ENCODE results near the gene C1QL4.

C1QL4 gene

GRCh38 chr12:49309386-49309785, 27.6 kb downstream of the C1QL4 start:
- no peak overlapping the region for H2AFZ ChIP-seq (ENCODE audit: low read depth, low read length)
- H3K9ac ChIP-seq (ENCODE audit: low read depth, low read length) = no peak overlapping the region
- H3K4me1 ChIP-seq (ENCODE audit: insufficient read depth, low read length) = no peaks in the 10 kb centered on the region
- TF ChIP-seq EZH2 (IDR thresholded peaks at IDR 0.05; ENCODE audit: borderline replicate concordance, low read depth, low read length, severe bottlenecking) (no peak), CTCF (IDR thresholded peaks at IDR 0.05; ENCODE audit: borderline replicate concordance, extremely low read depth, low read length, poor library complexity, severe bottlenecking) (no peak)
- H3K4me2 ChIP-seq (ENCODE audit: insufficient read depth, low read length) = no peak overlapping the region
- no peak for ATAC-seq (ENCODE audit: insufficient read depth, low read depth)
- H3K79me2 ChIP-seq (ENCODE audit: insufficient read depth, low read length) = no peaks in the 10 kb centered on the region
- no peaks in the 10 kb centered on the region for H3K9me3 ChIP-seq (ENCODE audit: insufficient read depth, low read length, severe bottlenecking)
- H3K4me3 ChIP-seq (ENCODE audit: low read depth in 1 of 2, low read length in 2 of 2) = no peak overlapping the region
- DNase-seq = no peak
- no peaks in the 10 kb centered on the region for H3K36me3 ChIP-seq (ENCODE audit: insufficient read depth, low read length)
- H4K20me1 ChIP-seq (ENCODE audit: insufficient read depth, low read length) = no peaks in the 10 kb centered on the region
- H3K27me3 ChIP-seq (ENCODE audit: insufficient read depth, low read length, poor library complexity) = no peaks in the 10 kb centered on the region
- H3K27ac ChIP-seq (ENCODE audit: low read length) = no peak overlapping the region

DNA sequence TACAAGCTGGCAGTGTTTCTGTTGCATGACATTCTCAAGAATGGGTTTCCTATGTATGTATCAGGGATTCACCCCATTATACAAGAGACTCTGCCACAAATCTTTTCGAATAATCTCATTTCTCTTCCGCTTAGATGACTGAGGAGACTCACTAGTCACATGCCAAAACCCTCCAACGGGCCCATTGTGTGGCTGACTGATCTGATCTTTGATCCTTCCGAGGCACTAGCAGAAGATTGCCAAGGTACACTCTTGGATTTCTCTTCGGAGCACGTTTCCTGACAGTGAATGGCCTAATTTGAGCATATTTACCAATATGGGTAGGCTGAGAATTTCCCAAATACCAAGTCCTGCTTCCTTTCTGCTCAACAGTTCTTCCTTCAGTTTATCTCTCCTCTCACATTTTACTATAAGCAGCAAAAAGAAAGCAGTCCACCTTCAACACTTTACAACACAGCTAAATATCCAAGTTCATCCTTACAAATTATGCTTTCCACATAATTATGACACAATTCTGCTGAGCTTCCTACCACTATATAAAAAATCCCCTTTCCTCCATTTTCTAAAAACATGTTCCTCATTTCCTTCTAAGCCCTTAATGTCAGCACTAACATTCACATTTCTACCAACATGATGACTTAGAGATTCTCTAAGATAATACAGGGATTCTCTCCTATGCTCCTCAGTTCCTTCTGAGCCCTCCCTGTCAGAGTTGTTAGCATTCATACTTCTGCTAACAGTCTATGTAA, 31.1 kb downstream of the C1QL4 start:
- H3K27ac ChIP-seq (ENCODE audit: low read length) = no peak overlapping the region
- H3K9ac ChIP-seq (ENCODE audit: low read depth, low read length) = no peak overlapping the region
- H3K79me2 ChIP-seq (ENCODE audit: insufficient read depth, low read length) = no peaks in the 10 kb centered on the region
- H3K4me2 ChIP-seq (ENCODE audit: insufficient read depth, low read length) = no peak overlapping the region
- peaks cover 6% of the 10 kb centered on the region for H3K4me1 ChIP-seq (ENCODE audit: insufficient read depth, low read length)
- H3K36me3 ChIP-seq (ENCODE audit: insufficient read depth, low read length) = no peaks in the 10 kb centered on the region
- TF ChIP-seq EZH2 (IDR thresholded peaks at IDR 0.05; ENCODE audit: borderline replicate concordance, low read depth, low read length, severe bottlenecking) (no peak), CTCF (IDR thresholded peaks at IDR 0.05; ENCODE audit: borderline replicate concordance, extremely low read depth, low read length, poor library complexity, severe bottlenecking) (no peak)
- no peak for DNase-seq
- no peaks in the 10 kb centered on the region for H4K20me1 ChIP-seq (ENCODE audit: insufficient read depth, low read length)
- no peaks in the 10 kb centered on the region for H3K9me3 ChIP-seq (ENCODE audit: insufficient read depth, low read length, severe bottlenecking)
- no peak for ATAC-seq (ENCODE audit: insufficient read depth, low read depth)
- H2AFZ ChIP-seq (ENCODE audit: low read depth, low read length) = no peak overlapping the region
- H3K4me3 ChIP-seq (ENCODE audit: low read depth in 1 of 2, low read length in 2 of 2) = no peak overlapping the region
- H3K27me3 ChIP-seq (ENCODE audit: insufficient read depth, low read length, poor library complexity) = no peaks in the 10 kb centered on the region

DNA sequence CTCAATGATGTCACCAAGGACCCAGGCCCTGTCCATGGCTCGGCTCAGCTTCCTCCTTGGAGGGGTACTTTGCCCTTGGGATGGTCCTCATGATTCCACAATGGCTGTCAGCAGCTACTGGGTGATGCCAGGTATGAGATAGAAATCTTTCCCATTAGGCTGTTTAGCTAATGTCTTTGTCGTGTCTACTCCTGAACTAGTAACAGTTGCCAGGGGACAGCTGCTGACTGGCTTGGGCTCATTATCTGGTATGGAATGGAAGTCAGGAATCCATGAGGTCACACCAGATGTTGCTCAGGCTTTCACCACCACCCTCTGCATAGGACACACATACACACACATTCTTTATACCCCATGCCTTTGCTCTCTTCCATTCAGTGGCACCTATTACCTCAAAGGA, 32.8 kb downstream of the C1QL4 start:
- DNase-seq (no peak), ATAC-seq (ENCODE audit: insufficient read depth, low read depth) (no peak)
- Histone ChIP-seq H3K79me2 (ENCODE audit: insufficient read depth, low read length) (no peaks in the 10 kb centered on the region), H3K4me3 (ENCODE audit: low read depth in 1 of 2, low read length in 2 of 2) (no peak overlapping the region), H3K36me3 (ENCODE audit: insufficient read depth, low read length) (no peaks in the 10 kb centered on the region), H3K4me1 (ENCODE audit: insufficient read depth, low read length) (peaks cover 6% of the 10 kb centered on the region), H3K9ac (ENCODE audit: low read depth, low read length) (no peak overlapping the region), H3K27me3 (ENCODE audit: insufficient read depth, low read length, poor library complexity) (no peaks in the 10 kb centered on the region), H3K4me2 (ENCODE audit: insufficient read depth, low read length) (no peak overlapping the region), H4K20me1 (ENCODE audit: insufficient read depth, low read length) (no peaks in the 10 kb centered on the region), H3K27ac (ENCODE audit: low read length) (no peak overlapping the region), H3K9me3 (ENCODE audit: insufficient read depth, low read length, severe bottlenecking) (no peaks in the 10 kb centered on the region), H2AFZ (ENCODE audit: low read depth, low read length) (no peak overlapping the region)
- TF ChIP-seq EZH2 (IDR thresholded peaks at IDR 0.05; ENCODE audit: borderline replicate concordance, low read depth, low read length, severe bottlenecking) (no peak), CTCF (IDR thresholded peaks at IDR 0.05; ENCODE audit: borderline replicate concordance, extremely low read depth, low read length, poor library complexity, severe bottlenecking) (no peak)
